ENCODE measurements around the gene ARHGAP15. TPM values are rescaled to one million over a fixed set of nuclear protein-coding genes. Genes with fewer than 3 reads are reported as not detected.

ARHGAP15 gene
- total RNA-seq, 1 experiment from 2014 or later: 0.42 TPM

DNA sequence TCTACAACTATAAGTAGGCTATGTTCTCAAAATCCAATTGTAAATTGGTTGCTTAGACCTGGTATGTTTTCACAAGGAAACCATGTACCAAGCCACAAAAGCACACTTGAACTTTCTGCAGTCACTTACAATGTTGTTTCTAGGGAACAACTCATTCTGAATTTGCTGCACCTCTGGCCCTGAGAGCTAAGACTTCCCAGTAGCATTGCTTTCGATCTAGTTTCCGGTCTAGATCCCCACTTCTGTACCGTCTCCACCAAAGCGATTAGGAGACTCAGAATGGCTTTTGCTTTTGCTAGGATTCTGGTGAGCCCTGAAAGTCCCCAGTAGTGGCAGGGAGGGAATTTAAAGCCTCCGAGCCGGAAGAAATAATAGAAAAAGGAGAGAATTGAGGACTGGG is 313.0 kb downstream of the ARHGAP15 start:
- Histone ChIP-seq H3K4me3 (replicated peaks in 1 of 2; ENCODE audit: low read depth in 1 of 2, low read length in 2 of 2) (no peak overlapping the region), H4K20me1 (ENCODE audit: insufficient read depth) (no peaks in the 10 kb centered on the region), H3K79me2 (ENCODE audit: insufficient read depth, low read length) (no peaks in the 10 kb centered on the region), H3K9ac (ENCODE audit: low read length) (no peak overlapping the region), H3K4me2 (ENCODE audit: low read length) (no peak overlapping the region), H2AFZ (ENCODE audit: low read depth, low read length, poor library complexity, severe bottlenecking) (no peak overlapping the region), H3K9me3 (ENCODE audit: control insufficient read depth in 1 of 2, insufficient read depth in 1 of 2, low read depth in 1 of 2, low read length in 2 of 2) (no peaks in the 10 kb centered on the region), H3K27ac (ENCODE audit: low read depth, low read length) (no peak overlapping the region), H3K4me1 (ENCODE audit: control insufficient read depth in 1 of 2, insufficient read depth in 2 of 2, low read length in 2 of 2) (no peaks in the 10 kb centered on the region), H3K27me3 (ENCODE audit: insufficient read depth, low read length) (no peaks in the 10 kb centered on the region; the same call in 1 of the 2 replicates), H3K36me3 (ENCODE audit: control insufficient read depth in 1 of 2, insufficient read depth in 2 of 2, low read length in 2 of 2) (no peaks in the 10 kb centered on the region), H3K9me2 (ENCODE audit: insufficient read depth) (no peaks in the 10 kb centered on the region)
- DNase-seq (ENCODE audit: low read depth, low spot score) (no peak), ATAC-seq (no peak)
- ChIA-PET CTCF (no interaction called here), POLR2A (no interaction called here), RAD21 (ENCODE audit: low non-redundant PET in 1 of 2, low total read pairs in 2 of 2, uncharacterized antibody in 2 of 2, unreplicated experiment in 2 of 2) (no interaction called here)
- TF ChIP-seq CBX3 (IDR thresholded peaks at IDR 0.05; ENCODE audit: low read depth) (no peak), MAX (IDR thresholded peaks at IDR 0.05) (no peak), ZFX (IDR thresholded peaks at IDR 0.05) (no peak), CTCF (IDR thresholded peaks at IDR 0.05 in 2 of 3, conservative IDR thresholded peaks at IDR 0.05 in 1 of 3; ENCODE audit: borderline replicate concordance in 1 of 3, insufficient read depth in 1 of 3, low read depth in 2 of 3, low read length in 2 of 3) (no peak), SP1 (IDR thresholded peaks at IDR 0.05; ENCODE audit: low read depth) (no peak), RAD21 (IDR thresholded peaks at IDR 0.05; ENCODE audit: low read depth) (no peak), EZH2 (IDR thresholded peaks at IDR 0.05) (no peak), TCF7L2 (IDR thresholded peaks at IDR 0.05; ENCODE audit: borderline replicate concordance, extremely low read depth, insufficient read depth, insufficient read length) (no peak), CEBPB (IDR thresholded peaks at IDR 0.05; ENCODE audit: low read depth) (no peak), EGR1 (IDR thresholded peaks at IDR 0.05; ENCODE audit: low read depth) (no peak)
- BruUV-seq (replicated peaks): no TSS peak
- intact Hi-C loops (cut with micrococcal nuclease): no loop called here
